ENCODE data around the gene CHAD.

Gene CHAD

GRCh38 chr17:50461550-50462132, 7.0 kb downstream of the CHAD start:
- Histone ChIP-seq H3K4me3 (ENCODE audit: low read length) (no peak overlapping the region), H3K9ac (ENCODE audit: low read length) (no peak overlapping the region), H3K4me1 (ENCODE audit: control insufficient read depth, low read depth, low read length) (no peaks in the 10 kb centered on the region), H3K27ac (ENCODE audit: low read length) (no peak overlapping the region), H3K9me3 (ENCODE audit: control insufficient read depth, low read depth, low read length) (no peaks in the 10 kb centered on the region), H3K27me3 (ENCODE audit: control insufficient read depth, insufficient read depth, low read length) (no peaks in the 10 kb centered on the region), H3K36me3 (ENCODE audit: control insufficient read depth, low read depth, low read length) (no peaks in the 10 kb centered on the region)

GRCh38 chr17:50460831-50461526, 7.7 kb downstream of the CHAD start:
- Histone ChIP-seq H3K27me3 (ENCODE audit: control insufficient read depth, insufficient read depth, low read length) (no peaks in the 10 kb centered on the region), H3K4me3 (ENCODE audit: low read length) (no peak overlapping the region), H3K36me3 (ENCODE audit: control insufficient read depth, low read depth, low read length) (no peaks in the 10 kb centered on the region), H3K9me3 (ENCODE audit: control insufficient read depth, low read depth, low read length) (no peaks in the 10 kb centered on the region), H3K4me1 (ENCODE audit: control insufficient read depth, low read depth, low read length) (no peaks in the 10 kb centered on the region), H3K9ac (ENCODE audit: low read length) (no peak overlapping the region), H3K27ac (ENCODE audit: low read length) (no peak overlapping the region)

- Histone ChIP-seq H3K27me3 (ENCODE audit: control insufficient read depth, insufficient read depth, low read length) (no peaks in the 10 kb centered on the region), H3K4me1 (ENCODE audit: control insufficient read depth, low read depth, low read length) (no peaks in the 10 kb centered on the region), H3K36me3 (ENCODE audit: control insufficient read depth, low read depth, low read length) (no peaks in the 10 kb centered on the region), H3K9me3 (ENCODE audit: control insufficient read depth, low read depth, low read length) (no peaks in the 10 kb centered on the region), H3K27ac (ENCODE audit: low read length) (no peak overlapping the region), H3K4me3 (ENCODE audit: low read length) (no peak overlapping the region), H3K9ac (ENCODE audit: low read length) (no peak overlapping the region)
These were observed 8.9 kb downstream of the CHAD start for GRCh38 chr17:50459756-50460155.

GRCh38 chr17:50458701-50459676, 9.7 kb downstream of the CHAD start:
- Histone ChIP-seq H3K36me3 (ENCODE audit: control insufficient read depth, low read depth, low read length) (no peaks in the 10 kb centered on the region), H3K9ac (ENCODE audit: low read length) (no peak overlapping the region), H3K4me1 (ENCODE audit: control insufficient read depth, low read depth, low read length) (no peaks in the 10 kb centered on the region)

GRCh38 chr17:50458270-50458669, 10.4 kb downstream of the CHAD start:
- H3K9ac ChIP-seq (ENCODE audit: low read length) = no peak overlapping the region
- no peaks in the 10 kb centered on the region for H3K4me1 ChIP-seq (ENCODE audit: control insufficient read depth, low read depth, low read length)
- no peaks in the 10 kb centered on the region for H3K36me3 ChIP-seq (ENCODE audit: control insufficient read depth, low read depth, low read length)

More at GRCh38 chr17:50458701-50459676, 9.7 kb downstream of the CHAD start:
- Histone ChIP-seq H3K27ac (ENCODE audit: low read length) (no peak overlapping the region), H3K4me3 (ENCODE audit: low read length) (no peak overlapping the region), H3K9me3 (ENCODE audit: control insufficient read depth, low read depth, low read length) (no peaks in the 10 kb centered on the region), H3K27me3 (ENCODE audit: control insufficient read depth, insufficient read depth, low read length) (no peaks in the 10 kb centered on the region)

GRCh38 chr17:50457621-50458020, 11.1 kb downstream of the CHAD start:
- H3K27me3 ChIP-seq (ENCODE audit: control insufficient read depth, insufficient read depth, low read length) = no peaks in the 10 kb centered on the region
- H3K4me1 ChIP-seq (ENCODE audit: control insufficient read depth, low read depth, low read length) = no peaks in the 10 kb centered on the region
- H3K9ac ChIP-seq (ENCODE audit: low read length) = no peak overlapping the region
- H3K27ac ChIP-seq (ENCODE audit: low read length) = no peak overlapping the region
- no peaks in the 10 kb centered on the region for H3K9me3 ChIP-seq (ENCODE audit: control insufficient read depth, low read depth, low read length)
- no peaks in the 10 kb centered on the region for H3K36me3 ChIP-seq (ENCODE audit: control insufficient read depth, low read depth, low read length)
- H3K4me3 ChIP-seq (ENCODE audit: low read length) = no peak overlapping the region

More at GRCh38 chr17:50458270-50458669, 10.4 kb downstream of the CHAD start:
- Histone ChIP-seq H3K4me3 (ENCODE audit: low read length) (no peak overlapping the region), H3K9me3 (ENCODE audit: control insufficient read depth, low read depth, low read length) (no peaks in the 10 kb centered on the region), H3K27me3 (ENCODE audit: control insufficient read depth, insufficient read depth, low read length) (no peaks in the 10 kb centered on the region), H3K27ac (ENCODE audit: low read length) (no peak overlapping the region)

GRCh38 chr17:50453901-50454300, 14.8 kb downstream of the CHAD start:
- no peaks in the 10 kb centered on the region for H3K9me3 ChIP-seq (ENCODE audit: control insufficient read depth, low read depth, low read length)
- no peaks in the 10 kb centered on the region for H3K36me3 ChIP-seq (ENCODE audit: control insufficient read depth, low read depth, low read length)
- H3K4me1 ChIP-seq (ENCODE audit: control insufficient read depth, low read depth, low read length) = no peaks in the 10 kb centered on the region
- H3K4me3 ChIP-seq (ENCODE audit: low read length) = no peak overlapping the region
- H3K27ac ChIP-seq (ENCODE audit: low read length) = no peak overlapping the region
- H3K9ac ChIP-seq (ENCODE audit: low read length) = no peak overlapping the region
- no peaks in the 10 kb centered on the region for H3K27me3 ChIP-seq (ENCODE audit: control insufficient read depth, insufficient read depth, low read length)

- Histone ChIP-seq H3K9me3 (ENCODE audit: control insufficient read depth, low read depth, low read length) (no peaks in the 10 kb centered on the region), H3K4me3 (ENCODE audit: low read length) (no peak overlapping the region), H3K27ac (ENCODE audit: low read length) (no peak overlapping the region), H3K36me3 (ENCODE audit: control insufficient read depth, low read depth, low read length) (no peaks in the 10 kb centered on the region), H3K9ac (ENCODE audit: low read length) (no peak overlapping the region), H3K4me1 (ENCODE audit: control insufficient read depth, low read depth, low read length) (no peaks in the 10 kb centered on the region), H3K27me3 (ENCODE audit: control insufficient read depth, insufficient read depth, low read length) (no peaks in the 10 kb centered on the region)
These were observed 15.9 kb downstream of the CHAD start for GRCh38 chr17:50452630-50453300.

GRCh38 chr17:50451943-50452629, 16.6 kb downstream of the CHAD start:
- no peaks in the 10 kb centered on the region for H3K4me1 ChIP-seq (ENCODE audit: control insufficient read depth, low read depth, low read length)
- no peak overlapping the region for H3K4me3 ChIP-seq (ENCODE audit: low read length)
- H3K9ac ChIP-seq (ENCODE audit: low read length) = no peak overlapping the region
- no peaks in the 10 kb centered on the region for H3K27me3 ChIP-seq (ENCODE audit: control insufficient read depth, insufficient read depth, low read length)
- no peak overlapping the region for H3K27ac ChIP-seq (ENCODE audit: low read length)
- no peaks in the 10 kb centered on the region for H3K9me3 ChIP-seq (ENCODE audit: control insufficient read depth, low read depth, low read length)
- H3K36me3 ChIP-seq (ENCODE audit: control insufficient read depth, low read depth, low read length) = no peaks in the 10 kb centered on the region

GRCh38 chr17:50448643-50449042, 20.0 kb downstream of the CHAD start:
- H3K4me1 ChIP-seq (ENCODE audit: control insufficient read depth, low read depth, low read length) = no peaks in the 10 kb centered on the region
- H3K9ac ChIP-seq (ENCODE audit: low read length) = no peak overlapping the region
- H3K9me3 ChIP-seq (ENCODE audit: control insufficient read depth, low read depth, low read length) = no peaks in the 10 kb centered on the region
- H3K36me3 ChIP-seq (ENCODE audit: control insufficient read depth, low read depth, low read length) = no peaks in the 10 kb centered on the region
- H3K27me3 ChIP-seq (ENCODE audit: control insufficient read depth, insufficient read depth, low read length) = no peaks in the 10 kb centered on the region
- H3K27ac ChIP-seq (ENCODE audit: low read length) = no peak overlapping the region
- H3K4me3 ChIP-seq (ENCODE audit: low read length) = no peak overlapping the region

Measured in iPS-18a (cell line).